HG02870 (cell line): ENCODE data around the gene NKD1.

Experiments used
- ATAC-seq: cut with Tn5 transposase; IDR thresholded peaks from one replicate; pipeline ENCODE4 v1.9.1; 2021; ENCODE audit warnings: mild to moderate bottlenecking, moderate library complexity; ENCODE audit not compliant: unreplicated experiment

The NKD1 gene

GRCh38 chr16:50640391-50640790 is 92.2 kb downstream of the NKD1 start:
- ATAC-seq, result no peak

- no peak for ATAC-seq
Measured at GRCh38 chr16:50640919-50641817, 93.0 kb downstream of the NKD1 start.

GRCh38 chr16:50641818-50642187 is 93.6 kb downstream of the NKD1 start:
- ATAC-seq, result no peak

- ATAC-seq, result no peak
Measured at GRCh38 chr16:50642349-50642748, 94.2 kb downstream of the NKD1 start.

GRCh38 chr16:50643192-50643591 is 95.0 kb downstream of the NKD1 start:
- ATAC-seq, result no peak

GRCh38 chr16:50644245-50644644 is 96.0 kb downstream of the NKD1 start:
- ATAC-seq, result no peak

GRCh38 chr16:50644729-50645128 is 96.5 kb downstream of the NKD1 start:
- no peak for ATAC-seq

GRCh38 chr16:50645563-50646220 is 97.5 kb downstream of the NKD1 start:
- no peak for ATAC-seq

GRCh38 chr16:50646345-50646744 is 98.1 kb downstream of the NKD1 start:
- ATAC-seq, result no peak

- no peak for ATAC-seq
Measured at GRCh38 chr16:50651835-50652438, 103.7 kb downstream of the NKD1 start.

GRCh38 chr16:50652836-50653425 is 104.7 kb downstream of the NKD1 start:
- ATAC-seq, result no peak

- no peak for ATAC-seq
Measured at GRCh38 chr16:50653633-50654519, 105.7 kb downstream of the NKD1 start.

- ATAC-seq, result no peak
Measured at GRCh38 chr16:50655558-50656055, 107.4 kb downstream of the NKD1 start.

- no peak for ATAC-seq
Measured at GRCh38 chr16:50657241-50657640, 109.0 kb downstream of the NKD1 start.

GRCh38 chr16:50659806-50660205 is 111.6 kb downstream of the NKD1 start:
- no peak for ATAC-seq

GRCh38 chr16:50662306-50662940 is 114.2 kb downstream of the NKD1 start:
- ATAC-seq, result no peak

GRCh38 chr16:50664270-50664669 is 116.1 kb downstream of the NKD1 start:
- no peak for ATAC-seq

- ATAC-seq, result no peak
Measured at GRCh38 chr16:50665128-50665878, 117.1 kb downstream of the NKD1 start.
